C1 segment of cervical spinal cord (tissue), 14 donors: ENCODE measurements around the gene ZNF277.
"Not testable (repeated sequence)": the region's sequence is repeated elsewhere in the genome, so short reads cannot be mapped to it uniquely, and the experiment has no call there.

Source experiments
- DNase-seq, 14 donors: peaks; one replicate each; lab custom pipeline; 2025; lab: John Stamatoyannopoulos, UW

ZNF277 gene

DNA sequence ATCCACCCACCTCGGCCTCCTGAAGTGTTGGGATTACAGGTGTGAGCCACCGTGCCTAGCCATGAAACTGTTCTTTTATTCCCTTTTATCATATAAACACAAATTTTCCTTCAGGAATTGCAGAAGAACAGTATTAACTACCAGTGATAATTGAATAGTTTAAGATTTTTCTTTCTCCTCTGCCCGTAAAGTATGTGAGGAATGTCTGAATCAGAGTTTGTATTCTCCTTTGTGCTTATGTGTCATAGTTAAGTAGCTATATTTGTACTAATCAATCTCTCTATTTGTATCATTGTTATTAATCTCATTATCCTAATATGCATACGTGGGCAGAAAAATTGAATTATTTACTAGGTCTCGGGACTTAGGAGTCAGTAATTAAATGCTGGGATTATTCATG lies 83.6 kb downstream of the ZNF277 start:
- DNase-seq = no peak

DNA sequence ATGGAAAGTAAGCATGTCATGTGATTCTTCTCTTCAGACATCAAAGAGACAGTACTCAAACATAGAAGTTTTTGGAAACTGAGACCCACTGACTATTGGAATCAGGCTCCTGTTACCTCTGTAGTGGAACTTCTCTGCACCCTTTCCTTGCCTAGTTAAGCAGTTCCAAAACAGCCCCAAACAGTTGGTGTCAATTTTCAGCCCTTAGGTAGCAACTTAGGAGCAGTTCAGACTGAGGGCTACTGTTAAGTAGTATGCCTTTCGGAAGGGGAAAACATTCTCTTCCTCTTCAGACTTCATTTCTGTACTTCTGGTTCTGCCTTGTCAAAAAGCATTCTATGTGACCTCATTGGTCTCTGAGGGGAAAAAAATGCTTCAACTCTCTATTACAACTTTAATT lies 85.7 kb downstream of the ZNF277 start:
- no peak for DNase-seq

DNA sequence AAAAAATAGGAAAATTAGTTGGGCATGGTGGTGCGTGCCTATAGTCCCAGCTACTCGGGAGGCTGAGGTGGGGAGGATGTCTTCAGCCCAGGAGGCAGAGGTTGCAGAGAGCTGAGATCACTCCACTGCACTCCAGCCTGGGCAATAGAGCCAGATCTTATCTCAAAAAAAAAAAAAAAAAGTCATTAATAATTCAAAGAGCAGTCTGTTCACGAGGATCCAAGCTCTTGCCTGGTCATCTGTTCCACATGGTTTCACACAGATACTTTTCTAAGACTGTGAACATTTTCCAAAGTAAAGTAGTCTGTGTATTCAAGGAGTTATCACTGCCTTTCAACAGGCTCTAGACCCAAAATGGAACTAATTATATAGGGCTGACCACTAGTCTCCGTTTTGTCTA lies 86.9 kb downstream of the ZNF277 start:
- DNase-seq = no peak

DNA sequence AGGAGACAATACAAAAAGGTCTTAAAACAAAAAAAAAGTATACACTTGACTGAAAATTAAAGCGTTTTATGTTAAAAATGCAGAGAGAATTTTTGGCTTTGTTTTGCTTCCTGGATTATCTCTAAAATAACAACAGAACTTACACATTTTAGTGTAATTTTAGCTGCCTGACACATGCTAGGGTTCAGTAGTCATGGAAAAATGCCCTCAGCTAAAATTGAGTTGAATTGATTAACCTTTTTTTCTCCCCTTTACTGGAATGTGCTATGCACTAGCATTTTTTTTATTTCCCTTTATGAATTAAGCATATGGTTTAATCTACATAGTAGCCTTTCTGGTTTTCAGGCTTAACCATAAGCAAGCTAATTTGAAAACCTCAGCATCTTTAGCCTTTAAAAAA lies 89.9 kb downstream of the ZNF277 start:
- no peak for DNase-seq

DNA sequence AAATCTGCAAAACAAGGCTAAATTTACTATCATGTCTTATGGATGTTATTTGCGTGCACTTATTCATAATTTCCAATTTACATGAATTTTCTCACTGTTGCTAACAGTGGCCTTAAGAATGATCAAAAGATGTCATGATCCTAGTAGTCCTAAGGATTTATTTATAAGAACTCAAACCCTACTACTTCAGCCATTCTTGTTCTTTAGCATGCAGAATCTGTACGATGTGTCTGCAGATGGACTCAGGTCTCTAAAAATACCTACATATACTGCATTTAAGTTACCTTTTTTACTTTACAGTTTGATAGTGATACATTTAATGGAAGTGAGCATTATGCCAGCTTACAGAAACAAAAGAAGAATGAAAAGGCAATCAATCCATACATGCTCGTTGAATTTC lies 91.2 kb downstream of the ZNF277 start:
- DNase-seq = no peak

DNA sequence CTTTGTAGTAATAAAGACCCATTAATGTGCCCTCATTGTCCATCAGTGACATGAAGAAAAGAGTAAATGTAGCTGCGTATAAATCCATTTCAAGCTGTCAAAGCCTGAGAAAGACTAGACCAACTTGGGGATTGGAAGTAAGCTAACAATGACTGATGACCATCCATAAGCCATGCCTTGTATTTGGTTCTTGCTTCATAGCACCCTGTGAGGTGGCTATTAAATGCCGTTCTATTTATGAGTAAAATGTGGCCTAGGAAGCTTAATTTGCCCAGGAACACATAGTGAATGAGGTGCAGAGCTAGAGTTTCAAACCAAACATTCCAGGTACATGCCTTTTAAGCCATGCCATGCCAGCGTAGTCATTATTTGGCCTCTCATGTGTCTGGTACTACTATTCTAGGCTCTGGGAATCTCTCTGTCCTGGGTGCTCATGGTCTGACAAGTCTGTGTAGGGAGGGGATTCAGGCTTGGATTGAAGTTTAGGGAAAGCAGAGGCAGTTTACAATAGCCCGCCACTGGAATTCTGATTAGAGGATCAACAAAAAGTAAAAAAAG lies 92.1 kb downstream of the ZNF277 start:
- no peak for DNase-seq

DNA sequence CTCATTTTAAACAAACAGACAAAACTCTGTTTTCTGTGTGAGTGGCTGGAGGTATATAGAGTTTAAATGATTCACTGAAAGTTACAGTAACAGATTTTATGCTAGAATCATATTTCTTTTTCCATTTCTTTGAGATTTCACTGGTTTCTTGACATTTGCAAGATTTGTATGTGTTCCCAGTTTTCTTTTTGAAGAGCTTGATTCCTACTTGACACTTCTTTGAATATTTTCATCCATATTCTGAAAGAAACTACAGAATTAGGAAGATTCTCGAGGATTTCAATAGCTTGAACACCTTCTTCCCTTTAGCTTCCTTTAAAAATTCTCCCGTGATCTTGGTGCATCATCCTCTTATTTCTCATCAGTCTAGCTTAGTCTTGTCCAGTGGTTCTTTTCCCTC lies 93.6 kb downstream of the ZNF277 start:
- DNase-seq = no peak

DNA sequence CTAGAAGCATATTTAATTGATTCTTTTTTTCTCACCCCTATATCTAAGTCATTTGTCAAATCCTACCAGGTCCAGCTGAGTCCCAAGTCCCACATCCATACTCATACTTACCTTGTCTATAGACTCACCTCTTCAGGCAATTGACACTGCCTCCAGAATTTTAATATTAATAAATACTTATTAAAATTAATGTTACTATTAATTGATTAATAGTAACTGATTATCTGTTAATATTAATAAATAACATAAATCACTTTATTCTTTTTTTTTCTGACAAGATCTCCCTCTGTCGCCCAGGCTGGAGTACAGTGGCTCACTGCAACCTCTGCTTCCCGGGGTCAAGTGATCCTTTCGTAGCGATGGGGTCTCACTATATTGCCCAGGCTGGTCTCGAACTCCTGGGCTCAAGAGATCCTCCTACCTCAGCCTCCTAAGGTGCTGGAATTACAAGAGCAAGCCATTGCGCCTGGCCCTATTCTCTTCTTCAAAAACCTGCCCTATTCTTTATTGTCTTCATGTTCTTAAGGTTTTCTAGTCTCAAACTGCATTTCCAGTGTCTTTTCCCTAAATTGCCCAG lies 94.4 kb downstream of the ZNF277 start:
- DNase-seq = no peak

DNA sequence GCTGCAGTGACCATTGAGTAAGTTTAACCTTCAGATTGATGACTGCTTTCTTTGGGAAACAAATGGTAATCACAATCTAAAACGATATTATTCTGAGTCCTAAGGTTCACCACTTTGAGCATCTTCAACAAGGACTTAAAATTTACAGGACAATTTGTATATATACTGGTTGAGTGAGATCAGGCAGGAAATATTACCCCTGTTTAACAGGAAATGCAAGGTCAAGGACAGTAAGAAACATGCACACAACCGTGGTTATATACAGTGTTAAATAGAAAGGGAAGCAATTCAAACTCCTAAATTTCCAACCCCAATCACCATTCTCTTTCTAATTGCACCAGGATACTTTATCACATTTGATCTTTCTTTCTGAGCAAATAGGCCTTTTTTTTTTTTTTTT lies 96.1 kb downstream of the ZNF277 start:
- DNase-seq = no peak

DNA sequence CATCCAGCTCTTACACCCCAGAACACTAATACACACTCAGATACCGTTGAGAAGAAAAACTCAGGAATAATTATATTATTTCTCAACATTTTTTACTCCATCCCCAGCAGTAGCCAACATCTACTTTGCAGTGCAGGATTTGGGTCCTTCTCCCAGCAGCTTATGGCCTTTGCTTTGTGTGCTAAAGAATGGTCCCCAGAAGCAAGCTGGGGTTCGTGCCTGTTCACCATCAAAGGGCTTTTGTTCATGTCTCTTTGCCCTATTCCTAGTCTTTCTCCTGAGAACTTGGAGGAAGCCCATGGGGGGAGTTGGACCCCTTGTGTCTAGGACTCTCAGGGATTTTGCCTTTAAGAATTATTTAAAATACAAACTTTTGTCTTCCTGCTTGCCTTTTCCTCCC lies 100.4 kb downstream of the ZNF277 start:
- peak in 2 of 14 donors; percentile 7 to 13 for DNase-seq

DNA sequence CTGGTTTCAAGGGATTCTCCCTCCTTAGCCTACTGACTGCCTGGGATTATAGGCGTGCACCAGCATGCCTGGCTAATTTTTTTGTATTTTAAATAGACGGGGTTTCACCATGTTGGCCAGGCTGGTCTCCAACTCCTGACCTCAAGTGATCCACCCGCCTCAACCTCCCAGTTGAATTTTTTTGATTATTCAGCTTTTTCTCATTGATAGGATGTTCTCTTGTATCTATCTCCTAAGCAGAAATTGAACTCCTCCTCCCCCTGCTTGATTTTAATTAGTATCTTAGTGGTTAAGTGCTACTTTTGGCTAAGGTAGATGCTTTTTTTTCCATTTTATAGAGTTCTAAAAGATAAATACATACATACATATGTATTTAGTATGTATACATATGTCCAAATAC lies 101.0 kb downstream of the ZNF277 start:
- no peak for DNase-seq

DNA sequence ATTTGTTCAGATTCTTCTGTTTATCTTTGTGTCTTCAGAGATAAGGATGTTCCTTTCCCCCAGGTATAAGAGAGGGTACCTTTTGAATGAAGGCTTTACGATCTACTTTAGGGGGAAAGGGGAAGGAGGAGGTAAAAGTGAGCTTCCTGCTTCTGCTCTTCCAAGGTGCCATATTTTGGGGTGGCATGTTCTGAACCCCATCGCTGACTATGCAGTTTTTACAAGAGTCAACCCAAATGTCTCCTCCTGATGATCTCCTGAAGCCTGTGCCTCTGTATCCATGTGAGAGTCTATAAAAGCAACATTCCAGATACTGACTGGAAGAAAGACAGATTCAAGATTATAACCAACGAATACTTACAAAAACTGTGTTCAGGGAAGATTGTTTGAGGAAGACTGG lies 102.5 kb downstream of the ZNF277 start:
- no peak for DNase-seq

DNA sequence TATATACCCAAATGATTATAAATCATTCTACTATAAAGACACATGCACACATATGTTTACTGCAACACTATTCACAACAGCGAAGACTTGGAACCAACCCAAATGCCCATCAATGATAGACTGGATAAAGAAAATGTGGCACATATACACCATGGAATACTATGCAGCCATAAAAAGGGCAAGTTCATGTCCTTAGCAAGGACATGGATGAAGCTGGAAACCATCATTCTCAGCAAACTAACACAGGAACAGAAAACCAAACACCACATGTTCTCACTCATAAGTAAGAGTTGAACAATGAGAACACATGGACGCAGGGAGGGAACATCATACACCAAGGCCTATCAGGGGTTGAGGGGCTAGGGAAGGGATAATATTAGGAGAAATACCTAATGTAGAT lies 110.3 kb downstream of the ZNF277 start:
- DNase-seq = not testable (repeated sequence)

DNA sequence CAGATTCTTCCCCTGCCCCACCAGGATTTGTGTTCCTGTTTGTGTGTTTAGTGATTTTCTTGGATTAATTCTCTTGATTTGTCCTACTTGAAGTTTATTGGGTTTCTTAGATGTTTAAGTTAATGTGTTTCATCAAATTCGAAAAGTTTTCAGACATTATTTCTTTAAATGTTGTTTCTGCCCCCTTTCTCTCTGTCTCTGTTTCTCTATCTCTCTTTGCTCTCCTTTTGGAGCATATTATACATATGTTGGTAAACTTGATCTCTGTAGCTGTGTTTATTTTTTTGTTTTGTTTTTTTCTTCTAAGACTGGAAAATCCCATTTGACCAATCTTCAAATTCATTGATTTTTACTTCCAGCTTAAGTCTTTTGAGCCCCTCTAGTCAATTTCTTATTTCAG lies 115.6 kb downstream of the ZNF277 start:
- no peak for DNase-seq

DNA sequence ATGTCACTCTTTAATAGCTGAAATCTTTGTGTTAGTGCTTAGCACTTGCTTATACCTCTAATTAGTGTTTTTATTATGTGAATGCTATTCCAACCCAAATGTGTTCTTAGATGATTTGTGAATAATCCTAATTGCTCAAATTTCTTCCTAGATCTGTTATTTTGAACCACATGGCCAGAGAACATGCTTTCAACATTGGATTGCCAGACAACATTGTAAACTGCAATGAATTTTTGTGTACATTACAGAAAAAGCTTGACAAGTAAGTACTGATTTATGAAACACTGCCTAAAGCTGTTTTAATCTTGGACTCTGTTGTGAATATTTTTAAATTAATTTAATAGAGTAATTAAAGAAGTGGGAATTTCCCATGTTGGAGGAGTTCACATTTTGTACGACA lies 121.1 kb downstream of the ZNF277 start:
- DNase-seq = no peak

DNA sequence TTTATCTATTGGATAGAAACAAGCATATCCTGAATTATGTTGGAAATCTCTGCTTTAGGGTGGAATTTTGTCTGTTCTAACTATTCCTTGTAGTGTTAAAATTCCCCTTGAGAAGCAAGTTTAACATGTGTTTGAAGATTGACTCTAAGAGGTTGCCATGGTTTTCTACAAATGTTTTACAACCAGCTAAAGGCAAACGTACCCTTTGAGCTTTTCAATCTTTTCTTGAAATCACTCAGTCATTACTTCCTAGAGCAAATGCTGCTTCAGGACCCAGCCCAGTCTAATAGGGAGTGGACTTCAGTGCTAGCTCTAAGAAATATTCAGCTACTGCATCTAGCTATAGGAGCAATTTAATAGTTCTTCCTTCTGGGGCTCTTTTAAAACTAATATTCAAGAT lies 125.0 kb downstream of the ZNF277 start:
- no peak for DNase-seq

DNA sequence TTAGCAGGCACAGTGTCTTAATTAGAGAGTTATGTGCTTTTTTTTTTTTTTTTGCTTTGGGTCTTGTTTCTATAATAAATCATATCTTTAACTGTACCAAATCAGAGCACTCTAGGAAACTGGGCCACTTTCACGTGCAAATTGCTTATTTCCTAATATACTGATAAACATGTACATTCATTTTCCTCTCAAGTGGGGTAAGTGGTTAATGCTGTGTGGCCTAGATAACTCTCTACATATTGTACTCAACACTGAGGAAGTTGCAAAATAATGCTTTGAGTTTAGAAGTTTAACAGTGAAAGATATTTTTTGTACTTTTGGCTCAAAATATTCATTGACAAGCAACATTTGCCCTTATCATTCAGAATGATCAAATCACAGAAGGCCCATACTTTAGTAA lies 127.9 kb downstream of the ZNF277 start:
- no peak for DNase-seq

DNA sequence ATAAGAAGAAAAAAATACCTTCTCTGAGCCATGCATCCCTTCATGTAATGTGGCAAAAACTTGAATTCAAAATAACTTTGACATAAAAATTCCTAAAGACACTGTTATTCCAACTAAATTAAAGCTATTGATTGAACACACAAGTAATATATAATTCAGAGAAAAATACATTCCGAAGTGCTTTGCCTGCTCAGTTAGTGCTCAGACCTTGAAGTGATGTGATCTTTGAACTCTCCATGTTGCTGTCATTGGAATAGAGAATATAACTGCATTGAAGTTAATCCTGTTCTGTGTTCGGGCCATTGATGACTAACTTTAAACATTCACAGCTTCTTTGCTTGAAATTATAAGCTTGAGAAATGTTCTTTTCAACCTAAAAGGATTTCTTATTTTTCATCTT lies 129.8 kb downstream of the ZNF277 start:
- DNase-seq = no peak

DNA sequence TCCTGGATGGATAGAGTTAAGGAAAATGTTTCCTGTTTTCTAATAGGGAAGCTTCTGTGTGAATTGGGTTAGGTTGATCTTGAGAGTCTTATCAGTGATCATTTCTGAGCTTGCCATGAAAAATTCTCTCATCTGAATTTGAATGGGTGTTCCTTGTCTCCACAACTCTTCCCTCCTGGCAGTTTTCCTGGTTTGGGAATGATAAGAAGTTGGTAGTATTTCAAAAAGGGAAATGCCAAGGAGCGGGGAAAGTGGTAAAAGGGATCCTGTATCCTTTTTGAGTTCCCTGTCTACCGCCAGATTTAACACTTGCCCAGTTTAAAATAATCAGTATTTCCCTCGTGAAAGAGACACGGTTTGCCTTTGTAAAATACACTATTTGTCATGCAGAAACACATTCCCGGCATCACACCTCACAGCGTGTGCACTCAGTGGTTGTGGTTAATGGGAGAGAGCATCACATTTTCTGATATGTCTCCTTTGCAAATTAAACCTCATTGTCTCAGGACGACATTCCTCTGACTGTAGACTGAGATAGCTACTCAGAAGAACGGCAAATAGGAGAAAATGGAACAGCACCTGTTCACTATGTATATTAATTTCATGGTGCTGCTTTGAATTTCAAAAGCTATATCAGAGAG lies 130.6 kb downstream of the ZNF277 start:
- no peak for DNase-seq

DNA sequence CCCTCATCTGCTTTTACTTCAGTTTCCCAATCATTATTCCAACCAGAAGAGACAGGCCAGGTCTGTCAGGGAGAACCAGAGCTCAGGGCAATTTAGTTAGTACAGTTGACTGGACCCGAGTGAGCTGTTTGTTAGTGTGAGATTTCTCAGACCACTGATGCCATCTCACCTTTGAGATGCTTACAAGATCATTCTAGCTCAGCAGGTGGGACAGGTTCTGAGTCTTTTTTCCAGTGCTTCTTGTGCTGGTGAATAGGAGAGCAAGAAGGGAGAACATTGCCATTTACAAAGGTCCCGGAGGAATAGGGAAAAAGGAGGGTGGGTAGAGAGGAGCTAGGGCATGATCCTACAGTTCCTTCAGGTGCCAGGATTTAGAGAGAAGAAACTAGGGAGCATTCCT lies 131.4 kb downstream of the ZNF277 start:
- DNase-seq = no peak

DNA sequence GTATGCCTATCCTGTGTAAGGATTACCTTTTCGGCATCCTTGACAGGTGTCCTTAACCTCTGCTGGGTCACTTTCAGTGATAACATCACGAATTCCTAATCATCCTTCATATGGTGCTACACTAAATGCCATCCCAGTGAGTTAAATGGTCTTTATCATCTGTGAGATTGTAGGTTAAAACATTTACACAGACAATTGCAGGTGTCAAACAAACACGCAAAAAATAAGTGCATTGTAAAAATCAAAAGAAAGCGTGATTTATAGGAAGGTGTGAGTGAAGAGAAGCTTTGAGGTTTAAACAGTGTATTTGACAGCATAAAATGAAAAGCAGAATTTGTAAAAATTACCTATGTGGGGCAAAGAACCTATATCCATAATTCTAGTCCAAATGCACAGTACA lies 132.3 kb downstream of the ZNF277 start:
- DNase-seq = no peak

DNA sequence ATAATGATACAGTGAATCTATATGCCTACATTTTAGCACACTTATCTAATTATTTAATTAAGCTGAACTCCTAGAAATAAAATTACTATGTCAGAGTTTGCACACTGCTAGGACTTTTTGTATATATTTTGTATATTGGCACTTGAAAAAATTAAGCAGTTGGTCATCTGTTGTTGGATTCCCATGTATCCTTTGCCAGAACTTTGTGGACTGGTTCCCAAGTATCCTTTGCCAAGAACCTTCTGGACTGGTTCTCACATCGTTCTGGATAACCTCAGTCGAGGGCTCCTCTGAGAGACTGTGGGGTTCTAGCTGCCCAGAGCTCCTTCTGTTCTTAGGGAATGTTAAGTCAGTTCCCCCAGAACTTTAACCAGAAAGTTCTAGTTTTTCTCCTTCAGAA lies 135.0 kb downstream of the ZNF277 start:
- DNase-seq = peak in 1 of 14 donors; percentile 72

DNA sequence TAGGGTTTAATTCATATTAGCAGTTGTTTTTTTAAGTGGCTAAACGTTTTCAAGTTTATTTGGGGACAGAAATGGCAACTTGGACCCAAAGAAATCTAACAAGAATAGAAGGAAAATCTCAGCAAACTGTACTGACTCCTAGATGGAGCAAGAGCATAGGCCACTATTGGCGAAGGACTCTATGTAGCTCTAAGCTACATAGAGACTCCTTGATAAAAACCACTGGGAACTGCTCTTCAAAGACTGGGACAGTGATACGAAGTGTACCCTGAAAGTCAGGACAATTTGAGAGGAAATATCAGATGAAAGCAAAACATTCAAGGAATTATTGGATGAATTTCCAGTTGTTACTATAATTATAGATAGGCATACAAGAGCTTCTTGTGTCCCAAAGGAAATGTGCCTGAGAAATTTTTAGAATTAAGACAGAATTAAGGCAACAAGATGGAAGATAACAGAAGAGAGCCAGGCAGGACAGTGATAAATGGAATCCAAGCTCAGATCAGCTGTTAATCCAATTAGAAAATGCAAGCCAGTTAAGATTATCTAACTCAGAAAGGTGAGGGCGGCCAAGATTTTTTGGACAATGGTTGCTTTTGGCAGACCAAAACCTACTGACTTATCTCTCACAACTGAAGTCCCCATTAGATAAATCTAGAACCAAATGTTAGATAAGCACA lies 140.0 kb downstream of the ZNF277 start:
- peak in 1 of 14 donors; percentile 14 for DNase-seq
